Measurements from ENCODE around the gene C1orf198.

C1orf198 gene

DNA sequence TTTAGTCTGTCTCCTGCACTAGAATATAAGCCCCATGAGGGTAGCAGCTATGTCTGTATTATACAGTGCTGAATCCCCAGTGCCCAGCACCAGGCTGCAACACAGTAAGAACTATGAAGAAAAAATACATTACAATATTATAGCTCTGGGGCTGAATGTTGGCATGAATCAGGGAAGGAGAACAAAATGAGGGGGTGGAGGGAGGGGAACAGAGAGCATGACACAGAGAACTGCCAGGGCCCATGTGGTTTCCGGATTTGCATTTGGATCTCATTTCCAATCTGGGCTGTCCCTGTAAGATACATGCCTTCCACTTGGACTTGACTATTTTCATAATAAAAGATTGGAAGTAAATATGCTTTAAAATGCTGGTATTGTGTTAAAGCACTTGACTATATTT lies 35.8 kb downstream of the C1orf198 start:
- DNase-seq (ENCODE audit: low read depth), result no peak

DNA sequence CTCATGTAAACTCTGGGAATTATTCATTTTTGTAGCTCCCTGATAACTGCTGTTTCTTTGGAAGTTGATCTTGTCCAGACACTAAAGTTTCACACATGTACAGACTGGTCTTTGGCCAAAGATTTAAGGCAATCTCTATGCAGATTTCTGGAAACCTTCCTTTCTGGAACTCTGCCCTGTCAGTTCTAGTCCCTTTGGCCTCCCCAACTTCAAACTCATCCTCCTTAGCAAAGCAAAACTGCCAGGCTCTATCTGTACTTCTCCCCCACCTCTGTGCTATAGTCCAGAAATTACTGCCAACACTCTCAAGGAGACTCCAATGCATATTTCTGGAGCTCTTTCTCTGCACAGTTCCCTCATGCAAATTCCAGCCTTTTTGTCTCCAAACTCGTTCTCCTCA lies 36.5 kb downstream of the C1orf198 start:
- DNase-seq (ENCODE audit: low read depth), result no peak

DNA sequence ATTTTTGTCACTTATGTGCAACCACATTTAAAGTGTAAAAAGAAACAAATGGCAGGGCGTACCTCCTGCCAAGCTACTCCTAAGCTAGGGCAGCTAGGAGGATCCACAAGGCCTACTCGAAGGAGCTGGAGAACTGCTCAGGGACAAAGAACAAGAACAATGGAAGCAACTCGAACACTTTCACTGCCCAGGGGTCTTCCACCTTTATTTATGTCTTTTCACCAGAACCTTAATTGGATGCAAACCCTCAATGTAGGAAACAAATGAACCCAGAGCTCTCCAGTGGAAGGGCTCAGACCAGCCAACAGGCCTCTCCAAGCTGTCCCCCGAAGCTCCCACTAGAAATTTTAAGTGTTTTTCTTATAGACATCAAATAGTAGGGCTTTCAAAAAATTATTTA lies 39.9 kb downstream of the C1orf198 start:
- DNase-seq (ENCODE audit: low read depth), result no peak

DNA sequence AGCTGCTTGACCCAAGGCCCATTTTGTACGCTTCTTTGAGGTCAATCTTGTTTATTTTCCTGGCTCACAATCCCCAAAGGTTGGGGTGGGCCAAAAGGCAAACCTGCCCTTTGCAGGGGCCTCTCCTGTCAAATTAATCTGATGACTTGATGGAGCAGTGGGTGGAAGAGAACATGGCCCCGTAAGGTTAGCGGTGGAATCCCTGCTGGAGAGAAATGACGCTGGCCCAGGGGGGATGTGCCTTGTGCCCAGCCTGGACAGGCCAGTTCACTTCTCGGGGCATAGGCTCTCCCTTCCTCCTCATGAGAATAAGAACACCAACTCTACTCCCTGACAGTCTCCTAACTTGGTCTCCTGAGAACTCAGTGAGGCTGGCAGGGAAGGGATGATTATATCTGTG lies 40.5 kb downstream of the C1orf198 start:
- DNase-seq (ENCODE audit: low read depth), result no peak

DNA sequence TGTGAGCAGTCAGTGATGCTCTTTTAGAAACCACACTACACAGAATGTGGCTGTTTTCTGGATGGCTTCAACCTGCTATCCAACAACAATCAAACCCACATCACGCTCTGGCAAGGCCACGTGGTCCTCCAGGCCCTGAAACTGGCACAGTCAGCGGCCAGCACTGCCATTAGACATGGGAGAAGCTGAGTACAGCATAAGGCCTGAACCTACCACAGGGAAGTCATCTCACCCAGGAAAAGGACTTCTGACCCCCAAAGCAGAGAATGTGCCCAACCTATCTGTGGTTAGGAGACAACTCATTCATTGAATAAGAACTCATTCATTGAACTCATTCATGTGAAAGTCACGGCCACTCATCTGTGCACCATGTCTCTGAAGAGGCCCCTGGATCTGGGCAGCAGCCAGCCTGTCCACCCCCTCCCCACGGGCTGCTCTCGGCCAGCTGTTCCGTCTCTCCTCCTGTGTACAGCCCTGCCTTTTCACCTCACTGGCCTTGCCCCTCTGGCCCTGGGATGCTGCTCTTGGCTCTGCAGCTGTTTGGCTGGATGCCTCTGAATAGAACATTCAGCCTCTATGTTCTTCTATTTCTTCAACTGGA lies 41.1 kb downstream of the C1orf198 start:
- no peak for DNase-seq (ENCODE audit: low read depth)

DNA sequence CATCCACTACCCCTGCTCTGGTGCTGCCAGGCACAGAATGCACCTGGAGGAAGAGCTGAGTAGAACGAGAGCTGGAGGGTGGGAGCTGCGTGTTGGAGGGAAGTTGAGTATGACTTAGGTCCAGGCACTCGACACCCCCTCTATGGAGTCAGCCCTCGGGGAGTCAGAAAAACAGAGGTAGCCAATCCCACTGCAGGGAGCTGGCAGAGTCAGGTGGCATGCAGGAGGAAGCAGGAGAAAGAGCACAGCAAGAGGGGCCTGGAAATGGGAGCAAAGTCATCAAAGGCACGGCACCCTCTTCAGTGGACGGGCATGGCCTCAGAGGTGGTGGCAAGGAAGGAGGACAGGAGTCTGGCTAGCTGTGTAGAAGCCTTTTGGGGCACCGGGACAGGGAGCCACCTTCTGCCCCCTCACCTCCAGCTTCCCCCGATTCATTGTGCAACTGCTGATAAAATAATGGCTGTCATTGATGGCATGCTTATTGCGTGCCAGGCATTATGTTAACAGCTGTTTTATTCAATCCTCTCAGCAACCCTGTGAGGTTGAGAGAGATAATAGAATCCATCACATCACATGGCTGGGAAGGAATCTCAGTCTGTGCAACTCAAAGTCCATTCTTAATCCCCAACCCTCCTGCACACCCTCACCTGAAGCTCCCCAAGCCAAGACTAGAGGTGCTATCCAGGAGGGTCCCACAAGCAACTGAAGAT lies 42.0 kb downstream of the C1orf198 start:
- DNase-seq (ENCODE audit: low read depth), result no peak

DNA sequence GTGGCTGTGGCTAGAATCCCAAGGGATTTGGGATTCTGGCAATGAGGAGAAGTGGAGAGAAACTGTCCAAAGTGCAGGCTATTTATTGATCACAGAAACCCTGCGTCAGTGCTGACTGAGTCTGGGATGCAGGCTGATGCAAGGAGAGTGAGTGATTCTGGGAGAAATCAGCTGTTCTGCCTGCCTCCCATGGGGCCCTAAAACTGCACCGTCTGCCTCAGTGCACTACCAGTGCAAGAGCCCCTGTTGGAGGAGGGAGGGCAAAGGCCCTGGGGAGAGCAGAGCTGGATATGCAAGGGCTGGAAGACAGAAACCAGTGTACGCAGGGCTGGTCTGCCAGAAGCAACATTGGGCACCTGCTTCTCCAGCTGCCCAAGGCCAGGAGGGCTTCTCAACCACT lies 42.6 kb downstream of the C1orf198 start:
- no peak for DNase-seq (ENCODE audit: low read depth)

DNA sequence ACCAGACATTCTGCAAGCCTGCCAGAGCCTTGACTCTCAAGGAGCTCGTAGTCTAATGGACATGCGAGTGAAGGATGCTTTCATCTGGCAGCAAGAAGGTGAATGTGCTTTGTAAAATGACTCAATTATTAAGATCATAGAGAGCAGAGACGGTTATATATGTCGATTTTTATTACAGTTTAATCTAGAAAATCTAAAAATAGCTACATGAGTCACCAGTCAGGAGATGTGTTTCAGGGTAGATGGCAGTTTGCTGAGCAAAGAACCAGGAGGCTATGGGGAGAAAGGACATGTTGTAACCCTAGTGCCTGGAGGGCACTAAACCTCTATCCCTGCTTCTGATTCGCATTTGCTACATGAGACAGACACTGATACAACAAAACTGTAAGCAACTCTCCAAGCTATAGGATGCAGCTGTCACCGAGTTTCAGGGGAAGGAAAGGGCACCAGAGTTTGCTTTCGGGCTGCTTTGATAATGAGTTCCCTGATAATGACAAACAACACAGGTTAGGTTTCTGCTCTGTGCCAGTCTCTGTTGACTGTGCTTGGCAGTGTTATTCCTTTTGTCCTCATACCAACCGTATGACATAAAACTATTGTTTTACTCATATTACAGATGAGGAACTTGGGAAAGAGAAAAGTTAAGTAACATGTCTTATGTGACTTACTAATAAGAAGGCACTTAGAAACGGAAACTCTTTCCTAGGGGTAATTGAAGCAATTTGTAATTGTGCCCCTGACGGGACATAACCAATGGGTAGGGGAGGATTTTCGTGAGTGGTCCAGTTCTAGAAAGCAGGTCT lies 43.2 kb downstream of the C1orf198 start:
- no peak for DNase-seq (ENCODE audit: low read depth)

DNA sequence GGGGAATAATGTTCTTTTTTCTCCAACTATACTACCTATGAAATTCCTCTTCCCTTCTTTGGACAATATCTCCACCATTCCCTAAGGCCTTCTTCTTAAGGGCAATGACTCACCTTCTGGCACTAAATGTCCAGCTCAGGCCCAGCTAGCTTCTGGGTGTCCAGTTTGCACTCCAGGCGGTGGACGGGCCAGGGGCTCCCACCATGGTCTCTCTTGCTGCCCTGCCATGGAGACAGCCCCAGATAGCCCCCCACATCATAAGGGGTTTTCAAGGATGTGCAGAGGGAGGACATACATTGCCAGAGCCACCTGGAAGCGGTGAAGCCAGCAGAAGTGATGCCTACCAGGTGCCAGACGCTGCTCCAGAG lies 43.8 kb downstream of the C1orf198 start:
- no peak for DNase-seq (ENCODE audit: low read depth)

DNA sequence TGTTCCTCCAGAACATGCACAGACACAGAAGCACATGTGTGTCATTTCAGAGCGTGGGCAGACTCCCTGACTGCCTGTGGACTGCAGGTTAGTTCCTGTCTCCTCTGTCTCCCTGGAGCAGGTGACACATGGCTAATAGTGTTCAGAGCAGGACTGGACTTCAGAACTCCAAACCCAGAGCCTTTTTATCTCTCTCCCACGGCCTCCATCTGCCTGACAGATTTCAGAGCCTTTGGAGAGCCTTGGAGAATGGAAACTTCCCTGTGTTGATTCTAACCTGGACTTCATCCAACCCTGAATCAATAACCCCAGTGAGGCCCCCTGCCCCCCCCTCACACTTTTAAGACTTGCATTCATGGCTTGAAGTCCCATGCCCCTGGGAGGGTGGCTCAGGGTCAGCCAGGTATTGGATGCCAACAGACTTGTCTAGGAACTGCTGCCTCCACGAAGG lies 44.4 kb downstream of the C1orf198 start:
- no peak for DNase-seq (ENCODE audit: low read depth)

DNA sequence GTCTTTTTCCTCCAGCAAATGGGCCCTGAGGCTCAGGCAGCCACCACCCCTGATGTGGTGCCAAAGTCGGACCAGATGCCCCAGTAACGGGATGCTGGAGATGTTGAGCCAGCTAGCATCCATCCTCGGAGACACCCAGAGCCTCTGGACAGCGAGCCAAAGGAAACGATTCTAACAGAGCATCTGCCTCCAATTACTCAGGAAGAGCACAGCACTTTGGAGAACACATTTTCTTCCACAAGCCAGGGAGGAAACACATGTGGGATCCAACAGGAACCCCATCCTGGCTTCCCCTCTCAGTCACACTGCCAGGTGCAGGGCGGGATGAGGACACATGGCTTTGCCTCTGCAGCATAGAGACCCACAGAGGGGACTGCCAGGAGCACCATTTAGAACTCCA lies 44.9 kb downstream of the C1orf198 start:
- DNase-seq (ENCODE audit: low read depth), result no peak

DNA sequence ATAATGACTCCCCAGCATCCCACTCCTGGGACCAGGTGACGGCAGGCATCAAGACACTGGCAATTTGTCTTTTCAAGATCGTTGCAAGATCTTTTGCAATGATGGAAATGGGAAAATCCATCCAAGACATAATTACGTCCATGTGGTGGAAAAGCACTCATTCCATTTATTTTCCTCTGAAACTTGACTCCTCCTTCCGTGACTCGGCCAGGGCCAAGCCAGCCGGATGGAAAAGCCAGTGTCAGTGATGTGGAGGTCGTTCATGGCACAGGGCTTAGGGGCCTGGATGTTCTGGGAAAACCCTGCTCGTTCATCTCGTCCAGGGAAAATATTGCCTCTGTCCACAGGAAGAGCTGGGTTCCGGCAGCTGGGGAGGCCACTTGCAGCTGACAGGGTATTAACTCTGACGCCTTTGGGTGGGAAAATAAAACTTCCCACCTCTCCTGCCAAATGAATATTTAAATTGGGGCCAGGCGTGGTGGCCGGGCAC lies 46.2 kb downstream of the C1orf198 start:
- no peak for DNase-seq (ENCODE audit: low read depth)

DNA sequence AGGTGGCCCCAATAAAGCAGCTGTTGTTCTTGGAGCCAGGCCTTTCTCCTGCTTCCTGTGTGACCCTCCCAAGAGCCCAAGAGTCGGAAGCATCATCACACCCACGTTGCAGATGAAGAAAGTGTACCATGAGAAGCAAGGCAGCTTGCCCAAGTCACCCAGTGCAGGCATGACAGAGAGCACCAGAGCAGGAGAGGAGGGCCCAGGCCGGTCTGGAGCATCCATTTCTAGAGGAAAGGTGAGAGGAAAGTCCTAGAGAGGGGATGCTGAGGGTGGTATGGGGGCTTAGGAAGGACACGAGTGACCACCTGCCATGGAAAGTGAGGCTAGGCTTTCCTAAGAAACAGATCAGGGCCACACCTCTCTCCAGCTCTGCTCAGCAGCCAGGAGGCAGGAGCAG lies 47.0 kb downstream of the C1orf198 start:
- DNase-seq (ENCODE audit: low read depth), result no peak

DNA sequence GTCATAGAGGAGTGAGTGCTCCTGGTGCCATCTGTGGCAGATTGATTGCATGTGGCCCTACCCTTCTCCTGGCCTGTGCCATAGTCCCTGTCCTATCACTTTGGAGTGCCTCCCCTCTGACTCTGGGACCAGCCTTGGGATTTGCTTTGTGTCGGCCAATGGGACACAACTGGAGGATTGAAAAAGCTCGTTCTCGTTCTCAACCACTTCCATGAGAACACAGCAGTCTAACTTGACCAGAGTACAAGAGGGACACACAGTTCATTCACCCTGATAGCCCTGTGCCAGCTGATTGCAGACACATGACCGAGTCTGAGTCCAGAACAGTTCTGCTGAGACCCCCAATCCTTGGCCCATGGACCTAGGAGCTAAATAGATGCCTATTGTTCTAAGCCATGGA lies 47.8 kb downstream of the C1orf198 start:
- DNase-seq (ENCODE audit: low read depth), result no peak

DNA sequence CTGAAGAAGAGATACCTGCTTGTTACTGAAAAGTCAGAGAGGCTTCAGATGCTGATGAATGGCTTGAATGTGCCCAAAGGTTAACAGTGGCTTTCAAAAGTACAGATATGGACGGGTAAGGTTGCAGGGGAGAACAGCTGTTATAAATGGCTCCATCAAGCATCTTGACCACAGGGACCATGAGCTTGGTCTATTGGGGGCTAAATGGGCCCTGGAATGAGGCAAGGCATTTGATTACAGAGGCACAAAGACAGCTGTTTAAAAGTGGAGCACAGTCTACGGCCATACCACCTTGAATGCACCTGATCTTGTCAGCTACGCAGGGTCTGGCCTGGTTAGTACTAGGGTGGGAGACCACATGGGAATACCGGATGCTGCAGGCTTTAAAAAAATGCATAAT lies 48.3 kb downstream of the C1orf198 start:
- DNase-seq (ENCODE audit: low read depth), result no peak

DNA sequence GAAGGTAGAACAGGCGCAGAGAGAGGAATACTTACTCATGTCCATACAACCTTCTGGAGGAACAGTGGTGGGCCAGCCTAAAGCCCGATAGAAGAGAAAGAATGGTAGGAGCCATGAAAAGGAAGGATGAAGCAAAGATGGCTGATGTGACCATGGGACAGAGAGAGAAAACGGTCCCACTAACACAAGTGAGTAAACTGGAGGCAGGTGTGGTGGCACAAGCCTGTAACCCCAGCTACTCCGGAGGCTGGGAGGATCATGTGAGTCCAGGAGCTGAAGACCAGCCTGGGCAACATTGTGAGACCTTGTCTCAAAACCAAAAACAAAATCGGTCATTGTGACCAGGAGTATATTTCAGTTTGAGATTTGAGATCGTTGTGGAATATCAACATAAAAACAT lies 49.4 kb downstream of the C1orf198 start:
- no peak for DNase-seq (ENCODE audit: low read depth)

DNA sequence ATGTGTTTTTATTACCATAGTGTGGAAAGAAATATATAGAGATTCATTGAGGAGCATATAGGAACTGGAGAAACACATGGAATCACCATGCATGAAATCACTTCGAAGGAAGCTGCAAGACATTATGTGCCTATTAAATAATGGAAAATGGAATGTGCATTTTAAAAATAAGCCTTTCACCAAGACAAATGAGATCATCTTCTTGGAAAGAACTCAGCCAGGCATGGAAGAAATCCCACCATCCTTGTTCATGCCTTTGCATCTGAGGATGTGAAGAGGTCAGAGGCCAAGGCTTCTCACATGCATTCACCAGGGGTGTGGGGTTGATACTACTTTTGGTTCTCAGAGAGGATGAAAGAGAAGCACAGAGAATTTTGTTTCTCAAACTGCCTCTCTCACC lies 50.0 kb downstream of the C1orf198 start:
- DNase-seq (ENCODE audit: low read depth), result no peak

DNA sequence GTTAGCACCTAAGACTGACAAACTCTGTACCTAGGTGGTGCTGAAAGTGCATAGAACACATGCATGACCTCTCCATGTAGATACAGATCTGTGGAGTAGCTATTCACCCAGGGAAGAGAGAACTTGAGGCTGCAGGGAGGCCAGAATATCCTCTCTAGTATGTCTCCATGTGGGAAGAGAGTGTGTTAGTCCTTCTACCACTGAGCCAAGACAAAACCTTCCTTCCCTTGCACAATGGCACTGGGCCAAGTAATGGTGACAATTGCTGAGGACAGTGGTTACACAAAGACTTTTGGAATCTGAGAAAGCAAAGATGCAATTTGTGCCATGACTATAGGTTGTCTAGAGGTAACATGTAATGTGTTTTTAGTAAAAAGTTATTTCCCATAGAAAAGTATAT lies 52.3 kb downstream of the C1orf198 start:
- no peak for DNase-seq (ENCODE audit: low read depth)

DNA sequence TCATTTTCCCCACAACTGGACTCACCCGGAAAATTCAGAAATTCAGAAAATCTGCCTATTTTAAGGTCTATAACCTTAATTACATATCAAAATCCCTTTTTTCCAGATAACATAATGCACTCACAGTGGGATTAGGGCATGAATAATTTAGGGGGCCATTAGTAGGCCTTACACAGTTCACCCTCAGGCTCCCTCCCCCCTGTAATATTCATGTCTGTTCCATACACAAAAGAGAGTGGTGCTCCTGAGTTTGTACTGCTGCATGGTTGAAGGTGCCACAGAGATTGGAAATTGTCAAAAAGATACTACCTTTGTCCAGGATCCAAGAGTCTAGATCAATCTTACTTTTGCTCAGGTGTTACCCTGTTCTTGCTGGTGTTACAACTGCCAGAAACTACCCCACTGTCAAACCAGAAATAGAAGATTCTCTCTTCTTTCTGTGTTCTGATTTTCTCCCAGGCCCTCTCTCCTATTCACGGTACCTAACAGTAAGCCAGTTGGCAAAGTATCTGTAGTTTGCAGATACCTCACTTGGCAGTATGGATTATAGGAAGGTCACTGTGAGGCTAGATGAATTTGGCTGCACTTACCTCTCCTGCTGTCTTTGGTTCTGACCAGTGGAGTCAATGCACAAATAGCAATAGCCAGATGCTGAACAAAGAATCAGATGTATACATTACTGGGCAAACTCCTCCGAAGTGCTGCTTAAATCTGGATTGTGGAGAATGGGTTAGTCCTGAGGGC lies 53.2 kb downstream of the C1orf198 start:
- no peak for DNase-seq (ENCODE audit: low read depth)

DNA sequence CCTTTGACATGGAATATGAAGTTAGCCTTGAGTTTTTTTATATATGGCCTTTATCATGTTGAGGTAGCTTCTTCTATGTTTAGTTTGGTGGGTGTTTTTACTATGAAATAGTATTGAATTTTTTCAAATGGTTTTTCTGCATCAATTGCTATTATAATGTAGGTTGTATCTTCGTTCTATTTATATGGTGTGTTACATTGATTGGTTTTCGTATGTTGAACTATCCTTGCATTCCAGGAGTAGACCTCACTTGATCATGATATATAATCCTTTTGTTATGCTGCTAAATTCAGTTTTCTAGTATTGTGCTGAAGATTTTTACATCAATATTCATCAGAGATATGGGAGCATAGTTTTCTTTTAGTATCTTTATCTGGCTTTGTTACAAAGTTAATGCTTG lies 55.8 kb downstream of the C1orf198 start:
- DNase-seq (ENCODE audit: low read depth), result no peak

DNA sequence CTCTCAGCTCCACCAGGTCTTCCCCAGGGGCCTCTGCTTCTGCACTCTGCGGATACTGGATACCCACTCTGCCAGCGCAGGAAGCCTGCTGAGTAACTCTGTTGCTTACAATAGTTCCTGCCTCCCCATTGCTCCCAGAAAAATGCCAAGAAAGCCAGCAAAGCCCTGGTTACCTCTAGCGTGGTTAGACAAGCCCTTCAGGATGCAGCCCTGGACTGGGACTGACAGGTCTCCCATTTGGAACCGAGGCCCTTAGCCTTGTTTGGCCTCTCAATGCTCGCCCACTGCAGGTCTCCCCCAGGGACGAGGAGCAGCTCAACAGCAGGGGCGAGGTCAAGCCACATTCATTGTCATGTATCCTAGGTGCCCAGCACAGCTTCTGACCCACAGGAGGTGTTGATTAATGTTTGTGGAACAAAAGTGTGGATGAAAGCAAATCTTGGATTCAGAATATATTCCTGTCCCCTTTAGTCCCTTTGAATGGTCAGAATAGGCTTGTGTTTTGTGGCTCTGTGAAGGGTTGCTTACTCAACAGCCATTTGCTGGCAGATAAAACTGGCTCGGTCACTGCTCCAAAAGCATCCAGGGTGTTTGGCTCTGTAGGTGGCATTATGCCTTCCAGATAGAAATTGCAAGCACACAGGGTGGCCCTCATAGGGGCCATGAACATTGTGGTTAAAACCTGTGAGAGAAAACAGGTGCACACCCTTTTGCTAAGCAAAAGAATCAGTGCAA lies 58.9 kb downstream of the C1orf198 start:
- no peak for DNase-seq (ENCODE audit: low read depth)

Data from activated T-cell treated with anti-CD3 and anti-CD28 coated beads for 24 hours (primary cell).